Stimulated activated CD4-positive, alpha-beta T cell treated with anti-CD3 and anti-CD28 coated beads, Interleukin-1b, Interleukin-23, amount 100 ng/mL, for 24 hours (primary cell): ENCODE results near the gene RBM44.
"Not testable (repeated sequence)": the region's sequence is repeated elsewhere in the genome, so short reads cannot be mapped to it uniquely, and the experiment has no call there.

Source experiments
- DNase-seq, 4 experiments: peaks; one replicate each; pipeline ENCODE4 v3.0.0-alpha.2; 2020; ENCODE audit warnings: low read depth in 4 of 4, low spot score in 1 of 4

The RBM44 gene, protein sequence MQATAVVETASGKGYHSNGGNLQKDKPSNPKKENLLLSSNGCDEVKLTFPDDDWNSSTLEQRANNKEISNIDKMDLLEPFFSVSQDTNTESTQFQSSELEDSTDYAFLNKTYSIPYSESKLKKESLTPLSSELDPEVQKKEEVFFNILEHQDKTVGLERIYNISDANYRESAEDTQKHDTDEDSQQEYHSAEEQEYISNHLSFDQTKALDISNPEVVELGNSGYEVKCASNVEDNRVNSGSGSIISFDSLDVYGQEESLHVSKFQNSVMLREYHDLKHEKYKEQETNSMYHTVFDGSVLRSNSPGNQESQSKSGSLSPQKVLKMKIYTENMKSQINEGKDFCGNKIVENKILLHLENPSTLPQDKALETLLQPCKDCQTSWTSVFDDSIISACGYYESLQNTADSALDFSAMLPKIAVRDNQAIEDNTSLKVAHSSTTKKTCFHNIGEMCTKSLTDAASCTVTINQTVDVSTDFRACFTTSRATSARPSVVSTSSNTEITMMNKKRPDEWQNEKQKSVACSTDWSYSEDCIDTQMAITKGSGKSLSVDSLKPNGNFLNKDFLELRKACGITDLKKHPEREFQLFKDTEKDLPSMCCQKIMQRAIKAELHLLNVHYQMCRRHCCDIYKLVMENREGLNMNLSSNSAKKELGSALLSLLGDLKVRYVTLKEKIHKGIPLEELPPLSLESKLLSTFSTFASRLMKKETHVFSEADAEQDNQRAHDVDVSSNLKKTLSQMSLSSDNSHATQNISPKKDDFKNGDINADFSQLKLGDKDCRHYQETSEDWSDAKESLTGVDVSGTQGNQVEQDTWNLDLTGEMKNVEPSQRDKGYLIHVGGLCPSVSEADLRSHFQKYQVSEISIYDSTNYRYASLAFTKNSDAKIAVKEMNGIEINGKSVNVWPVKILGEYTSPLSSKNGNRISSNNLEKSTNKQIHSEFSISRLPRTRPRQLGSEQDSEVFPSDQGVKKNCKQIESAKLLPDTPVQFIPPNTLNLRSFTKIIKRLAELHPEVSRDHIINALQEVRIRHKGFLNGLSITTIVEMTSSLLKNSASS

GRCh38 chr2:237798236-237799059 is at the start of gene RBM44:
RBM44 (plus strand) TSS chr2:237798779; CDS start chr2:237813610, 14,831 bp downstream.
- DNase-seq: no peak

DNA sequence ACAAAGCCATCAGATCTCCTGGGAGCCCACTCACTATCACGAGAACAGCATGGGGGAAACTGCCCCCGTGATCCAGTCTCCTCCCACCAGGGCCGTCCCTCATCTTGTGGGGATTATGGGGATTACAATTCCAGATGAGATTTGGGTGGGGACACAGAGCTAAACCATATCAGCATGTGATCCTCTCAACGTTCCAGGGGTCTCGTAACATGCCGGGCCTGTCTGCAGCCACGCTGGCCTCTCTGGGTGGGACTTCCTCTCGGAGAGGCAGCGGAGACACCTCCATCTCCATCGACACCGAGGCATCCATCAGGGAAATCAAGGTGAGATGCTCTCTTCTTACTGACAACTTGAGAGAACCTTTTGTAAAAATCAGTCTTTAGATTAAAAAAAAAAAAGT is 49.6 kb upstream of the RBM44 start:
- no peak for DNase-seq

GRCh38 chr2:237749961-237750360 is 48.6 kb upstream of the RBM44 start:
- DNase-seq: no peak

DNA sequence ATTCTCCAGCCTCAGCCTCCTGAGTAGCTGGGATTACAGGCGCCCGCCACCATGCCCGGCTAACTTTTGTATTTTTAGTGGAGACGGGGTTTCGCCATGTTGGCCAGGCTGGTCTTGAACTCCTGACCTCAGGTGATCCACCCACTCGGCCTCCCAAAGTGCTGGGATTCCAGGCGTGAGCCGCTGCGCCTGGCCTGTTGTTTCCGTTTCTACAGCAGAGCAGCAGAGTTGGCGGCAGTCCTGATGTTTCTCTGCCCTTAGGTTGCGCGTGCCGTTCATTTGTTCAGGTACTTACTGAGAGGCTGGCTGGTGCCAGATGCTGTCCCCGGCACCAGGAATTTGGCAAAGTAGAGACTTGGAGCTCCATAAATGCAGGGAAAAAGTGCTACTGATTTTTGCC is 48.1 kb upstream of the RBM44 start:
- not testable (repeated sequence) for DNase-seq

DNA sequence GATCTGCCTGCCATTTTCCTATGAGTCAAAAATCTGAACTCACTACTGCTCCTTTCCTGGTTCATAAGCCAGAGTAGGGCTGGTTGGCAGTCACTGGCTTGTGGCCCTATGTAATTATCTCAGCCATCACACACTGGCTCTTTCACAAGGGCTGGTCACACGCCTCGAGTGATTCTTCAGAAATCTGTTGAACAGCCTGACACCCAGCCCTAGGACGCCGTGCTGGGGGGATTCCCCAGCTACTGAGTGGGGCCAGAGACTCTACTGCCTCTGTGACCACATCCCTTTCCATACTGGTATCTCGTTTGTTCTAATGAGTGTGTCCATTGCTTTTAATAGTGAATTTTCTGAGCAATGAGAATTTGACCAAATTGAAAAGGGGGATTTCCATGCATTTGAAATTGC is 45.8 kb upstream of the RBM44 start:
- no peak for DNase-seq

DNA sequence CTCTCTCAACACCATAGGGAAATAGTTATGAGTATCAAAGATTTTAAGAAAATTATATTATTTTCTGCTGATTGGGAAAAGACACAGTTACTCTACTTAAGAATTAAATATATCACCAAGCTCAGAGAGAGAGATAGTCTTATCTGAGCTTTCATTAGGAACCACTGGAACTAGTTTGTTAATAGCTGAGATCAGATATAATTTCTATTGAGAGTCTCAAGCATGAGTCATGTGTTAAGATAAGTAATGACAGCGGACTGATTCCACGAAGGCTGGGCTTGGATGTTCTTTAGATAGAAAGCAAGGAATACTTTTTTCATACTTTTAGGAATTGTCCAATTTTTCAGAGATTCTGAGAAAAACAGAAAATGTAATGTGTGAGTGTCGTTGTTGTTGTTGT is 44.4 kb upstream of the RBM44 start:
- no peak for DNase-seq

DNA sequence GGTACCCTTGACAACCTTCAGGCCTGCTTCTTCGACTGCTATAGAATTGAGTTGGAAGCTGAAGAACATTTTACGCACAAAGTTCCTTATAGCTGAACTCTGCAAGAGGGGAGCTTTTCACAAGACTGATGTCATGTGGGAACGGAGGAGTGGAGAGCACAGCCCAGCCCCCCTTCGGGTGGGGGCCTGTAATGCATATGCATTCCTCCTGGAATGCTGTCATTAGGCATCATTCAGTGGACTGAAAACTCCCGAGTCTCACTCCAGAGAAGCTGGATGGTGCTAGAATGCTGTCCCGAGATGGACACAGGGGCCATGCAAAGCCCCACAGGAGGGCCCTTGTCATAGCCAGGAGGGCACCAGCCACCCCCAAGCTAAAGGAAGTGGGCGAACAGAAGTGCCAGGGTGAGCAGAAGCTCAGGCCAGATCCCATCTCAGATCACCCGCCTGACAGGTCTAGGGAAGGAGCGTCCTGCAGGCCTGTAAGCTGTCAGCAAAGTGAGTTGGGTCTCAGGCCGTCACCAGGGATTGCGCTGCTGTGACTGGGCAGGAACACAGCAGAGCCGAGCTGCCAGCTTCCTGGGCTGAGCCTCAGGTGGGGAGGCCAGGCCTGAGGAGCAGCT is 43.8 kb upstream of the RBM44 start:
- no peak for DNase-seq

- no peak for DNase-seq
Measured at GRCh38 chr2:237757616-237758015, 41.0 kb upstream of the RBM44 start.

- DNase-seq: no peak
Measured at GRCh38 chr2:237758185-237758584, 40.4 kb upstream of the RBM44 start.

GRCh38 chr2:237759176-237759575 is 39.4 kb upstream of the RBM44 start:
- no peak for DNase-seq

DNA sequence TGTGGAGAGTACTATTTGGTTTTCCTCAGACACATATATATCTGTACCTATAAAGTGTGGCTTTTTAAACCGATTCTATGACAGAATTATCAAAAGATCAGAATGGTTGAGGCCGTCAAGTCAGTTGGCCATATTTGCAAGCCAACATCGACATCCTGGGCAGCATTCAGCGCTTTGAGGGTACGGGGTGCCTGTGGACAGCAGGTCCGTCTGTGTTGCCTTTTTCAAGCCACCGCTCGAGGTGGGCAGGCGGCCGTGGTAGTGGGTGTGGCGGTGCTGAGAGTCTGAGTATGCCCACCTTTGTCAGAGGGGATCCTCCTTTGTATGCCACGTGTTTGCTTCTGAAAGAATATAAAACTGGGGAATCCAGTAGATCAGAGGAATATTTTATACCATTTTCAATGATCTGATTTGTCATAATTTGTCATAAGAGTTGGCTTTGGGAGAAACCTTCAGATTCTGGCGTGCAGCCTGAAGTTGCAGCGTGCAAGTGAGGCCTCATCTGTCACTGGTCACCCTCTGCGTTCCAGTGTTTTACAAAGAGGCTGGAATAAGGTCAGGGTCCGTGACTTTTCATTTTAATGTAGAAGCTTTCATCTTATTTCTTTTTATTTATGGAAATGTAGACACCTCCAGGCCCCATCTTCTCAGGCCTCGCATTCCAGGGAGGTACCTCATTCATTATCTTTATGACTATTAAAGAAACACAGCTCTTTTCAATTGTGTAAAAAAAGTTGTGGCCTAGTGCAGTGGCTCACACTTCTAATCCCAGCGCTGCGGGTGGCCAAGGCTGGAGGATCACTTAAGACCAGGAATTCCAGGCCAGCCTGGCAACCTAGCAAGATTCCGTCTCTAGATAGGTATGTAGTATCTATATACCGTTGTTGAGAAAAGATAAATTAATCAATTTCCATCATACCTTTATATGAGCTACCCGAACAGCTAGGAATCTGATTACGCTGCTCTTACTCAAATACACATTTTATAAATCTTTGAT is 37.8 kb upstream of the RBM44 start:
- DNase-seq: no peak

DNA sequence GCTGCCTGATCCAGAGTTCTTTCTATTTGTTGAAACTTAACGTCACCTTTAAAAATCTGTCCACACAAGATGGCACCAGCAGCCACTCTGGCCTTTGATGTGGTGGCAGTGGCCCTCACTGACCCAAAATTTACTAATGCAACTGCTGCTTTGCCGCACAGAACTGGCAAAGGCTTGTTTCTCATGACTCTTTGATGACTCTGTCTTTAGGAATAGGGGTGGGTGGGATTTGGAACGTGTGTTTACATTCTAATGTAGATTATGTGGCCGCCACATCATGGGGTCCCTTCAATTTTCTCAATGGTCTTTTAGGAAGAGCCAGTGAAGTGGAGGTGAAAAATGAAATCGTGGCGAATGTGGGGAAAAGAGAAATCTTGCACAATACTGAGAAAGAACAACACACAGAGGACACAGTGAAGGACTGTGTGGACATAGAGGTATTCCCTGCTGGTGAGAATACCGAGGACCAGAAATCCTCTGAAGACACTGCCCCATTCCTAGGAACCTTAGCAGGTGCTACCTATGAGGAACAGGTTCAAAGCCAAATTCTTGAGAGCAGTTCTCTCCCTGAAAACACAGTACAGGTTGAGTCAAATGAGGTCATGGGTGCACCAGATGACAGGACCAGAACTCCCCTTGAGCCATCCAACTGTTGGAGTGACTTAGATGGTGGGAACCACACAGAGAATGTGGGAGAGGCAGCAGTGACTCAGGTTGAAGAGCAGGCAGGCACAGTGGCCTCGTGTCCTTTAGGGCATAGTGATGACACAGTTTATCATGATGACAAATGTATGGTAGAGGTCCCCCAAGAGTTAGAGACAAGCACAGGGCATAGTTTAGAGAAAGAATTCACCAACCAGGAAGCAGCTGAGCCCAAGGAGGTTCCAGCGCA is 36.0 kb upstream of the RBM44 start:
- not testable (repeated sequence) for DNase-seq

DNA sequence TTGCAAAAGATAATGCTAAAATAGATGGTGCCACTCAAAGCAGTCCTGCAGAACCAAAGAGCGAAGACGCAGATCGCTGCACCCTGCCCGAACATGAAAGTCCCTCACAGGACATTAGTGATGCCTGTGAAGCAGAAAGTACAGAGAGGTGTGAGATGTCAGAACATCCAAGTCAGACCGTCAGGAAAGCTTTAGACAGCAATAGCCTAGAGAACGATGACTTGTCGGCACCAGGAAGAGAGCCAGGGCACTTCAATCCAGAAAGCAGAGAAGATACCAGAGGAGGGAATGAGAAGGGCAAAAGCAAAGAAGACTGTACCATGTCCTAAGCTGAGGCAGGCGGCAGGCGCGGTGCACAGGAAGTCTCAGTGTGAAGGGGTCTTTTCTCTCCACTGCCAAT is 34.8 kb upstream of the RBM44 start:
- DNase-seq: no peak

DNA sequence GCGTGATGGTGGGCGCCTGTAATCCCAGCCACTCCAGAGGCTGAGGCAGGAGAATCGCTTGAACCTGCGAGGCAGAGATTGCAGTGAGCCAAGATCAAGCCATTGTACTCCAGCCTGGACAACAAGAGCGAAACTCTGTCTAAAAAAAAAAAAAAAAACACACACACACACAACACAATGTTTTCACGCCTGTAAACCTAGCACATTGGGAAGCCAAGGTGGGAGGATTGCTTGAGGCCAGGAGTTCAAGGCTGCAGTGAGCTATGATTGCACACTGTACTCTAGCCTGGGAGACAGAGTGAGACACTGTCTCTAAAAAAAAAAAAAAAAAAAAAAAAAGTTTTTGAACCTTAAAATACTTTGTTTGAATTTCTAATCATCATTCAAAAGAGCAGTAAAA is 33.5 kb upstream of the RBM44 start:
- not testable (repeated sequence) for DNase-seq

DNA sequence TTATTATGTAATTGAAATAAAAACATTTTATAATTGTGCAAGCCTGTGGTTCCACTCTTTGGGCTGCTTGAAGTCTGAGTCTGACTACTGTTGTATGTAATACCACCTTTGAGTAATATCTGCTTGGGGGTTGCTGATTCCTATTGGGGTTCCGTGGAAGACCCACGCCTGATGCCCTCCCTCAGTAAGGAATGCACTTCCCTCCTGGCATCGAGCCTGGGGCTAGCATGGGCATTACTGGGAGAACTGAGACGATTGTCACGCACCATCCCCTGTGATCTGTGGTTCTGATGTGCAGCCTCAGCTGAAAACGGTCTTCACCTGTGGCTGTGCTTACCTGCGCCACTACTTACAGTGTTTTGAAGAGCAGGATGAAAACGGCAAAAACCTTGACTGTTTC is 32.7 kb upstream of the RBM44 start:
- no peak for DNase-seq

GRCh38 chr2:237766340-237766739 is 32.2 kb upstream of the RBM44 start:
- no peak for DNase-seq

GRCh38 chr2:237772513-237772912 is 26.1 kb upstream of the RBM44 start:
- DNase-seq: no peak

DNA sequence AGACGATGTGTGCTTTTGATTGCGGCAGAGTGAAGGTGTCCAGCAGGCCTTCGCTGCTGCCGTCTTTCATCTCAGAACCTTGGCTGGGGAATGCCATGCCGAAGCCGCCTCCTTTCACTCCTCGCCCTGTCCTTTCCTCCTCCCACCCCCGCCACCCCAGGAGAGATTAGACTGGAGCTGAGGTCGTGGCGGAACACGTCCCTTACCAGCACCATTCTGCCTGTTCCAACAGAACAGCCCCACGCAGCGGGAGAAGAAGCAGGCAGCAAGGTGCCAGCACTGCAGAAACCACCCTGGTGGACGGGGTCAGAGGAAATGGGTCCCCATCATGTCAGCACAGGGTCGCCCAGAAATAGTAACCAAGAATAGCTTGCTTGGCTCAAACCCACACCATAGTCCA is 24.8 kb upstream of the RBM44 start:
- DNase-seq: no peak
